Activated CD8-positive, alpha-beta memory T cell treated with anti-CD3 and anti-CD28 coated beads for 1 hour (primary cell): Measurements from ENCODE around the gene NTRK3.

Source experiments
- DNase-seq, 2 donors: peaks; one replicate each; pipeline ENCODE4 v3.0.0-alpha.2; 2020; ENCODE audit warnings: low read depth in 1 of 2; ENCODE audit errors: extremely low read depth in 1 of 2

NTRK3 gene

GRCh38 chr15:87906444-87906843 lies 350.1 kb downstream of the NTRK3 start:
- DNase-seq, result no peak

- DNase-seq, result no peak
Observed at GRCh38 chr15:87902772-87903426, 353.6 kb downstream of the NTRK3 start.

GRCh38 chr15:87901926-87902690 lies 354.4 kb downstream of the NTRK3 start:
- DNase-seq, result no peak

- no peak for DNase-seq
Observed at GRCh38 chr15:87901008-87901407, 355.5 kb downstream of the NTRK3 start.

- no peak for DNase-seq
Observed at GRCh38 chr15:87896936-87897335, 359.6 kb downstream of the NTRK3 start.

- no peak for DNase-seq
Observed at GRCh38 chr15:87887177-87887576, 369.4 kb downstream of the NTRK3 start.

GRCh38 chr15:87881026-87881425 lies 375.5 kb downstream of the NTRK3 start:
- DNase-seq, result no peak

GRCh38 chr15:87877822-87878542 lies 378.6 kb downstream of the NTRK3 start:
- DNase-seq, result no peak

- DNase-seq, result no peak
Observed at GRCh38 chr15:87877114-87877810, 379.3 kb downstream of the NTRK3 start.

GRCh38 chr15:87874896-87875711 lies 381.4 kb downstream of the NTRK3 start:
- DNase-seq, result no peak

- no peak for DNase-seq
Observed at GRCh38 chr15:87873516-87873915, 383.0 kb downstream of the NTRK3 start.

- DNase-seq, result no peak
Observed at GRCh38 chr15:87871731-87872320, 384.7 kb downstream of the NTRK3 start.

GRCh38 chr15:87871258-87871681 lies 385.3 kb downstream of the NTRK3 start:
- DNase-seq, result no peak

- DNase-seq, result no peak
Observed at GRCh38 chr15:87866961-87867360, 389.6 kb downstream of the NTRK3 start.

- DNase-seq, result no peak
Observed at GRCh38 chr15:87863152-87863551, 393.4 kb downstream of the NTRK3 start.

- DNase-seq, result no peak
Observed at GRCh38 chr15:87860743-87861142, 395.8 kb downstream of the NTRK3 start.

- no peak for DNase-seq
Observed at GRCh38 chr15:87858651-87859050, 397.9 kb downstream of the NTRK3 start.

- DNase-seq, result no peak
Observed at GRCh38 chr15:87851497-87851896, 405.0 kb downstream of the NTRK3 start.

GRCh38 chr15:87850916-87851315 lies 405.6 kb downstream of the NTRK3 start:
- DNase-seq, result no peak

- no peak for DNase-seq
Observed at GRCh38 chr15:87849181-87849580, 407.4 kb downstream of the NTRK3 start.
